Memory B cell (primary cell): ENCODE measurements around the gene OR1J4.
"Not testable (repeated sequence)": the region's sequence is repeated elsewhere in the genome, so short reads cannot be mapped to it uniquely, and the experiment has no call there.

Experiments
- ATAC-seq: fragments of 150-1000 bp; cut with Tn5 transposase; 2 replicates; pipeline ENCODE4 v1.10.0; 2021; ENCODE audit warnings: low read depth, mild to moderate bottlenecking, moderate library complexity
- DNase-seq, 2 donors: peaks; one replicate each; pipeline ENCODE4 v3.0.0; 2022; ENCODE audit warnings: low spot score in 2 of 2
- H3K27ac Mint-ChIP-seq: one replicate; pipeline ENCODE4 v1.8.0; 2022; ENCODE audit warnings: mild to moderate bottlenecking, moderate library complexity, mixed read lengths
- H3K27me3 Mint-ChIP-seq: one replicate; pipeline ENCODE4 v1.8.0; 2022; ENCODE audit warnings: mixed read lengths
- H3K36me3 Mint-ChIP-seq: one replicate; pipeline ENCODE4 v1.8.0; 2022; ENCODE audit warnings: mild to moderate bottlenecking, mixed read lengths
- H3K4me1 Mint-ChIP-seq: one replicate; pipeline ENCODE4 v1.8.0; 2022; ENCODE audit warnings: mixed read lengths
- H3K4me3 Mint-ChIP-seq: one replicate; pipeline ENCODE4 v1.8.0; 2022; ENCODE audit warnings: mild to moderate bottlenecking, moderate library complexity, mixed read lengths
- H3K9me3 Mint-ChIP-seq: one replicate; pipeline ENCODE4 v1.8.0; 2022; ENCODE audit warnings: mixed read lengths

Gene OR1J4

GRCh38 chr9:122518841-122519240 is at the start of gene OR1J4:
Gene OR1J4 (plus strand): TSS chr9:122519141. CDS start chr9:122519141, 0 bp downstream.
- H3K4me1 Mint-ChIP-seq = no peaks in the 10 kb centered on the region
- ATAC-seq (no peak), DNase-seq (no peak)
- no peaks in the 10 kb centered on the region for H3K9me3 Mint-ChIP-seq
- H3K36me3 Mint-ChIP-seq = no peaks in the 10 kb centered on the region
- H3K4me3 Mint-ChIP-seq = no peak within 1 kb of the TSS
- peaks cover 7% of the 10 kb centered on the region for H3K27me3 Mint-ChIP-seq
- no peak within 1 kb of the TSS for H3K27ac Mint-ChIP-seq

DNA sequence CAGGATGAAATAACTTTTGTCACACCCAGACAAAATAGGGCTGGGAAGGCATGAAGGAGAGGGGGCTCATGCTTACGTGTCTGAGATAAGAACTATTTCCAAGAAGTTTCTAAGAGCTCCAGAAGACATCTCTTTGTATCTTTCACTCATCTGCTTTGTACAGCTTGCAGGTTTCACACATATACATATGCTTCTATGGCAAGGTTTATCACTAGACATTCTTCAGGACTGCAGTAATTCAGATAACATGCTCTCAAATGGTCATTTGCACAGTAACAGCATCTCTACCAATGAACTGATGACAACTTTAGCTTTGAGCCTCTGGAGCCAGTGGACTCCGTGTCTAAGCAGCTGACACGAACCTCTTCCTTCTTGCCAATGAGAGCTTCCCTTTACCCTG is 44.4 kb upstream of the OR1J4 start:
- no peak overlapping the region for H3K27ac Mint-ChIP-seq
- no peak for DNase-seq
- no peak overlapping the region for H3K4me3 Mint-ChIP-seq
- peaks cover 9% of the 10 kb centered on the region for H3K27me3 Mint-ChIP-seq
- ATAC-seq = no peak
- no peaks in the 10 kb centered on the region for H3K9me3 Mint-ChIP-seq
- no peaks in the 10 kb centered on the region for H3K36me3 Mint-ChIP-seq
- no peaks in the 10 kb centered on the region for H3K4me1 Mint-ChIP-seq

GRCh38 chr9:122475717-122476116 is 43.2 kb upstream of the OR1J4 start:
- no peak overlapping the region for H3K4me3 Mint-ChIP-seq
- H3K27me3 Mint-ChIP-seq = peaks cover 8% of the 10 kb centered on the region
- no peak overlapping the region for H3K27ac Mint-ChIP-seq
- ATAC-seq (no peak), DNase-seq (no peak)
- no peaks in the 10 kb centered on the region for H3K36me3 Mint-ChIP-seq
- no peaks in the 10 kb centered on the region for H3K9me3 Mint-ChIP-seq
- no peaks in the 10 kb centered on the region for H3K4me1 Mint-ChIP-seq

GRCh38 chr9:122477346-122477745 is 41.6 kb upstream of the OR1J4 start:
- ATAC-seq = no peak
- Mint-ChIP-seq H3K36me3 (no peaks in the 10 kb centered on the region), H3K4me1 (no peaks in the 10 kb centered on the region), H3K4me3 (no peak overlapping the region), H3K27ac (no peak overlapping the region), H3K27me3 (peaks cover 8% of the 10 kb centered on the region), H3K9me3 (no peaks in the 10 kb centered on the region)
- no peak for DNase-seq

DNA sequence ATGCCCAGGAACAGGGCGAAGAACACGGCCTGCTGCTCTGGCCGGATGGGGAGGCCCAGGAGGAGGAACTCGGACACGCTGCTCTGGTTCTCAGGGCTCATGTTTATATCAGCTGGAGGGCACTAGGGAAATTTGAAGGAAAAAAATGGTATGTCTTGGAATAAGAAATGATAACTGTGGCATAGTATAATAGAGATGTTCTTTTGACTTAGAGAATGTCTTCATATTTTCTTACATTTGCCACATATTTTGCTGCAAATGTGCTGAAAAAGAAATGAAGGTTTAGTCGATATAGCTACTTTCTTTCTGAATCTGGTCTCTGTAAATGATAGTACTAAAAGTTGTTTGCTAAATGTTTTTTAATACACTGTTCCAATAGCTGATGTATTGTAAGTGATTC is 41.1 kb upstream of the OR1J4 start, which contains the start of gene OR1J1:
OR1J1 (minus strand) TSS at position 101 of the 400 bp plus-strand sequence; CDS start at position 101, 0 bp downstream.
- DNase-seq (no peak), ATAC-seq (no peak)
- no peak within 1 kb of the TSS for H3K27ac Mint-ChIP-seq
- H3K4me3 Mint-ChIP-seq = no peak within 1 kb of the TSS
- no peaks in the 10 kb centered on the region for H3K9me3 Mint-ChIP-seq
- H3K4me1 Mint-ChIP-seq = no peaks in the 10 kb centered on the region
- no peaks in the 10 kb centered on the region for H3K36me3 Mint-ChIP-seq
- peaks cover 8% of the 10 kb centered on the region for H3K27me3 Mint-ChIP-seq

DNA sequence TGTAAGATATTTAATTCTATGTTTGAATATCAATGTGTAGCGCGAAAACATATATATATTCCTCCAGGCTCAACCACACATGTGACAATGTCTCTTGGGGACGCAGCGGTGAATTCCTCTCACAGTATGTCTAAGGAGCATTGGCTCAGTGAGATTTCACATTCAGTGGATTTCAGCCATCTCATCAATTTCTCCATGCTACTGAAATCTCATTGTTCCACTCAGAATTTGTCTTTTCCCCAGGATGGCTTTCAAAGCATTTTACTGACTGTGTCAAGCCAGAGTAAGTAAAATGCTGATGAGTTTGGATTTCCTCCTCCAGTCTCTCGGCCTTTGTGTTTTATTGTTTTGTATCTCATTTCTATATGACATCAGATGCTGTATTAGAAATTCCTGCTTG is 39.9 kb upstream of the OR1J4 start:
- no peak for ATAC-seq
- Mint-ChIP-seq H3K9me3 (no peaks in the 10 kb centered on the region), H3K4me1 (no peaks in the 10 kb centered on the region), H3K27me3 (peaks cover 5% of the 10 kb centered on the region), H3K36me3 (no peaks in the 10 kb centered on the region), H3K27ac (no peak overlapping the region), H3K4me3 (no peak overlapping the region)
- DNase-seq = no peak

- ATAC-seq = no peak
- Mint-ChIP-seq H3K36me3 (peaks cover 2% of the 10 kb centered on the region), H3K4me1 (no peaks in the 10 kb centered on the region), H3K27me3 (peaks cover 14% of the 10 kb centered on the region), H3K4me3 (no peak overlapping the region), H3K9me3 (peaks cover 3% of the 10 kb centered on the region), H3K27ac (no peak overlapping the region)
- peak; percentile 5 to 27 for DNase-seq
These were observed 20.1 kb upstream of the OR1J4 start for GRCh38 chr9:122498883-122499288.

DNA sequence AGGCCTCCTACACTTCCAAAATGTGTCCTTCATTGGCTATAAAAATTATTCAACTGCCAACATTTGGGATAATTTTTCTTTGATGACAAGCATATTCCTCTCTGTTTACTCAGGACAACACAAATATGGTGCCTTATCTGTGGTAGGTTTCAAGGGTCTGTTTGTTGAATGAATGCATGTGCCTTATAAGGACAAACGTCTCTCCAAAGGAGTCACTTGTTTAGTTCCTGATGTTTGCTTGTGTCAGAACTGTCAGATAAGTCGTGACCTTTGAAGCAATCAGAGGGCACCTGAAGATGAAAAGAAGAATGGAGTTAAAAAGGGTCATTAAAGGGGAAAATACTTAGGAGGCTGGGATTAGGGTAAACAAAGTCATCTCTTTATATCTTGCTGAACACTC is 12.0 kb upstream of the OR1J4 start:
- Mint-ChIP-seq H3K4me3 (no peak overlapping the region), H3K36me3 (no peaks in the 10 kb centered on the region), H3K9me3 (no peaks in the 10 kb centered on the region), H3K4me1 (no peaks in the 10 kb centered on the region), H3K27ac (no peak overlapping the region), H3K27me3 (peaks cover 23% of the 10 kb centered on the region)
- ATAC-seq (no peak), DNase-seq (no peak)

DNA sequence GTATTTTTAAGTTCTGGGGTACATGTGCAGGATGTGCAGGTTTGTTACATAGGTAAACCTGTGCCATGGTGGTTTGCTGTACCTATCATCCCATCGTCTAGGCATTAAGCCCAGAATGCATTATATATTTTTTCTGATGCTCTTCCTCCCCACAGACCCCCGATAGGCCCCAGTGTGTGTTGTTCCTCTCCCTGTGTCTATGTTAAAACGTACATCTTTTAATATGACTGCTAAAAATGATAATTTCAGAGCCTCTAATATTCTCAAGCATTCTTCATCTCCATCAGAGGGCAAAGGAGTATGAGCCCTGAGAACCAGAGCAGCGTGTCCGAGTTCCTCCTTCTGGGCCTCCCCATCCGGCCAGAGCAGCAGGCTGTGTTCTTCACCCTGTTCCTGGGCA is 8.4 kb upstream of the OR1J4 start, which contains the start of gene OR1J2:
OR1J2 (plus strand) TSS at position 301 of the 400 bp plus-strand sequence; CDS start at position 301, 0 bp downstream.
- H3K27me3 Mint-ChIP-seq = peaks cover 21% of the 10 kb centered on the region
- no peaks in the 10 kb centered on the region for H3K36me3 Mint-ChIP-seq
- no peaks in the 10 kb centered on the region for H3K4me1 Mint-ChIP-seq
- no peaks in the 10 kb centered on the region for H3K9me3 Mint-ChIP-seq
- ATAC-seq (no peak), DNase-seq (no peak)
- H3K4me3 Mint-ChIP-seq = no peak within 1 kb of the TSS
- H3K27ac Mint-ChIP-seq = no peak within 1 kb of the TSS

- no peaks in the 10 kb centered on the region for H3K9me3 Mint-ChIP-seq
- DNase-seq (no peak), ATAC-seq (no peak)
- H3K36me3 Mint-ChIP-seq = no peaks in the 10 kb centered on the region
- H3K4me3 Mint-ChIP-seq = no peak overlapping the region
- no peaks in the 10 kb centered on the region for H3K4me1 Mint-ChIP-seq
- H3K27me3 Mint-ChIP-seq = peaks cover 5% of the 10 kb centered on the region
- H3K27ac Mint-ChIP-seq = no peak overlapping the region
These were observed 715 bp upstream of the OR1J4 start for GRCh38 chr9:122518226-122518625.

GRCh38 chr9:122519376-122519775 is 435 bp downstream of the OR1J4 start:
- Mint-ChIP-seq H3K4me3 (no peak overlapping the region), H3K36me3 (no peaks in the 10 kb centered on the region), H3K4me1 (no peaks in the 10 kb centered on the region), H3K27me3 (peaks cover 7% of the 10 kb centered on the region), H3K27ac (no peak overlapping the region), H3K9me3 (no peaks in the 10 kb centered on the region)
- ATAC-seq (no peak), DNase-seq (no peak)

DNA sequence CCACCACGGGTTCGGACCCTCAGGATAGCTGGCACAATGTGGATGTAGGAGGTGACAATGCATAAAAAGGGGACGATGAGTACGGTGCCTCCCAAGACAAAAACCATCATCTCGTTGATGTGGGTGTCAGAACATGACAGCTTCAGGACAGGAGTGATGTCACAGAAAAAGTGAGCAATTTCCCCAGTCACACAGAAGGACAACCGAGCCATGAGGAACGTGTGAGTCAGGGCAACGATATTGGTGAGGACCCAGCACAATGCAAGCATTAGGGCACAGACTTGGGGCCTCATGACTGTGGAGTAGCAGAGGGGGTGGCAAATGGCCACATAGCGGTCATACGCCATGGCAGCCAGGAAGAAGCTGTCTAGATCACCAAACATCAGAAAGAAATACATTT is 7.7 kb downstream of the OR1J4 start:
- no peaks in the 10 kb centered on the region for H3K4me1 Mint-ChIP-seq
- peaks cover 15% of the 10 kb centered on the region for H3K27me3 Mint-ChIP-seq
- H3K27ac Mint-ChIP-seq = no peak overlapping the region
- ATAC-seq (no peak), DNase-seq (no peak)
- no peaks in the 10 kb centered on the region for H3K9me3 Mint-ChIP-seq
- no peaks in the 10 kb centered on the region for H3K36me3 Mint-ChIP-seq
- no peak overlapping the region for H3K4me3 Mint-ChIP-seq

- Mint-ChIP-seq H3K9me3 (no peaks in the 10 kb centered on the region), H3K36me3 (no peaks in the 10 kb centered on the region), H3K4me1 (no peaks in the 10 kb centered on the region), H3K27ac (no peak within 1 kb of the TSS), H3K27me3 (peaks cover 15% of the 10 kb centered on the region), H3K4me3 (no peak within 1 kb of the TSS)
- DNase-seq = no peak
- ATAC-seq = no peak
These were observed 8.3 kb downstream of the OR1J4 start, which contains the start of gene OR1N1 for GRCh38 chr9:122527193-122527592. Gene OR1N1 (minus strand): TSS chr9:122527293. CDS start chr9:122527293, 0 bp downstream.

DNA sequence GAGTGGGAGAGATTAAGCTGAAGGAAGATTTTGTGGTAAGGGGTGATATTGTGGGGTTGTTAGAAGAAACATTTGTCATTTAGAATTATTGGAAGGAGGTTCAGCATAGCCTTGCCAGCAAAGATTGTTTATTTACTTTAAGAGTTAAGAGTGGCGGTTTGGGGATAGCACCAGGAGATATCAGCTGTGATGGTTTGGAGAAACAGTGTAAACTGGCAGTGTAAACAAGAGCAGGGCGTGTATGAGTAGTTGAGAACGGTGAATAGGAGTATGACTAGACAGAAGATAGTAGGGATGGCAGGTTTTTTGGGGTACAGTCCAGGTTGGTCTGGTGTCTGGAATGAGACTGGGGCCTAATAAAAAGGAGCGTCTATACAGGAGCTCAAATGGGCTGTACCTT is 12.2 kb downstream of the OR1J4 start:
- not testable (repeated sequence) for DNase-seq, H3K27ac Mint-ChIP-seq, H3K4me1 Mint-ChIP-seq, H3K9me3 Mint-ChIP-seq, H3K4me3 Mint-ChIP-seq, ATAC-seq, H3K36me3 Mint-ChIP-seq
- H3K27me3 Mint-ChIP-seq = peaks cover 16% of the 10 kb centered on the region

GRCh38 chr9:122536134-122536533 is 17.2 kb downstream of the OR1J4 start:
- Mint-ChIP-seq H3K36me3 (no peaks in the 10 kb centered on the region), H3K9me3 (peaks cover 3% of the 10 kb centered on the region), H3K4me1 (no peaks in the 10 kb centered on the region), H3K27me3 (peaks cover 7% of the 10 kb centered on the region), H3K4me3 (no peak overlapping the region), H3K27ac (no peak overlapping the region)
- DNase-seq = no peak
- no peak for ATAC-seq
